Sigmoid colon (tissue), 4 donors: ENCODE measurements around the gene KIAA0040.

Experiments used
- CTCF ChIP-seq, 4 experiments: fragments of 450-650 bp in 3 of 4; fragments of 200-600 bp in 1 of 4; IDR thresholded peaks; one replicate each; pipeline ENCODE4 v1.5.1; 2016 to 2019; ENCODE audit warnings: antibody characterized with exemption in 4 of 4, mild to moderate bottlenecking in 3 of 4, moderate library complexity in 2 of 4
- POLR2AphosphoS5 ChIP-seq, 4 donors: sonication (generic); formaldehyde crosslinking; IDR thresholded peaks; one replicate each; pipeline ENCODE4 v1.6.1; 2017; ENCODE audit warnings: antibody characterized with exemption in 4 of 4

GRCh38 chr1:175150596-175151319 is 41.8 kb downstream of the KIAA0040 start:
- TF ChIP-seq POLR2AphosphoS5 (IDR thresholded peaks at IDR 0.05) (no peak), CTCF (IDR thresholded peaks at IDR 0.05) (no peak)
